T-helper 22 cell (primary cell): ENCODE data around the gene PPM1H.
A peak's percentile ranks its signal among the peaks of the same experiment; 100 is the strongest.

Source experiments
- DNase-seq: peaks from one replicate; pipeline ENCODE4 v3.0.0-alpha.2; 2020; ENCODE audit warnings: low read depth

PPM1H gene

DNA sequence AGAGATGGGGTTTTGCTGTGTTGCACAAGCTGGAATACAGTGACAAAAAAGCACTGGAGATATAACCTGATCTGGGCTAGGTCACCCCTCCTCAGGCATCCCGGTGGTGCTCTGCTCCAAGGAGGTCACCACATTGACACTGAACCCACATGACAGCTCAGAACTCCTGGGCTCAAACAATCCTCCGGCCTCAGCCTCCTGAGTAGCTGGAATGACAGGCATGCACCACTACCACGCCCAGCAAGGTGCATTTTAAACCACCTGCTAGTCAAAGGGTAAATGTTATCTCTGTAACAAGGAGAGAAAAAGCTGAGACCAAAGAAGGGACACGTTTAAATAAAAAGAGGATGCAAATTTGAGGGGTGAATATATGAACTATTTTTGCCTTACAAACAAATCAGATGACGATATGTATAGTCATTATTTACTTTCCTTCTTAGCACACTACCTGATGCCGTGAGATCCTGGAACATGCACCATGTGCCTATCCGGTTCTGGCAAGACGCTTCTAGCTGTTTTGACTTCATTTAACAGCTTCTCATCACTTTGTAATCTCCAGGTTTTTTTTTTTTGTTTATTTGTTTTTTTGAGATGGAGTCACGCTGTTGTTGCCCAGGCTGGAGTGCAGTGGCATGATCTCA is 135.1 kb downstream of the PPM1H start:
- DNase-seq = no peak

DNA sequence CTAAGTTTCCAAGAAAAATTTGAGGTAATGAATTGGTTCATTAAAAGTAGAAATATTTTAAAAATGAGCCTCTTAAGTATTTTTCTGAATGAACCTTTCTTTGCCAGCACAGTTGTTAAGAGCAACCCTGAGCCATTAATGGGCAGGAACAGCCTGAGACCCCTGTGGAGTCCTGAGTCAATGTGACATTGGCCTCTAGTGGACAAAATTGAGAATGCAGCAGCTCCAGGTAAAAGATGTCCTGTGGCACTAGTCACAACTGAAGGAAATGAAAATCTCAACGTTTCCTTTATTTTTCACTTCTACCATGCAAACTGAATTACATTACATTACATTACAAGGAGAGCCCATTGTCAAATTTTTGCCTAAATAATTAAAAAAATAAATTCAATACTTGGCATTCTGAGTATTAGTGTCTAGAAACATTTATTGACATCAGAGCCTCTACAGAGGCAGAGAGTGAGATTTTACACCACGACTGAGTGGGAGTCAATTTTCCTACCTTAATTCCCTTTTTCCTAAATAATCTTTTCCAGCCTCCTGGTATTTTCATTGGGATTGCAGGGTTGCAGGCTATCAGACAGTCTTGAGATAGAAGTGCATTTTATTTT is 135.7 kb downstream of the PPM1H start:
- DNase-seq = no peak

- no peak for DNase-seq
Measured at GRCh38 chr12:62794218-62794583, 140.7 kb downstream of the PPM1H start.

- DNase-seq = peak; percentile 28
Measured at GRCh38 chr12:62793256-62794217, 141.4 kb downstream of the PPM1H start.

DNA sequence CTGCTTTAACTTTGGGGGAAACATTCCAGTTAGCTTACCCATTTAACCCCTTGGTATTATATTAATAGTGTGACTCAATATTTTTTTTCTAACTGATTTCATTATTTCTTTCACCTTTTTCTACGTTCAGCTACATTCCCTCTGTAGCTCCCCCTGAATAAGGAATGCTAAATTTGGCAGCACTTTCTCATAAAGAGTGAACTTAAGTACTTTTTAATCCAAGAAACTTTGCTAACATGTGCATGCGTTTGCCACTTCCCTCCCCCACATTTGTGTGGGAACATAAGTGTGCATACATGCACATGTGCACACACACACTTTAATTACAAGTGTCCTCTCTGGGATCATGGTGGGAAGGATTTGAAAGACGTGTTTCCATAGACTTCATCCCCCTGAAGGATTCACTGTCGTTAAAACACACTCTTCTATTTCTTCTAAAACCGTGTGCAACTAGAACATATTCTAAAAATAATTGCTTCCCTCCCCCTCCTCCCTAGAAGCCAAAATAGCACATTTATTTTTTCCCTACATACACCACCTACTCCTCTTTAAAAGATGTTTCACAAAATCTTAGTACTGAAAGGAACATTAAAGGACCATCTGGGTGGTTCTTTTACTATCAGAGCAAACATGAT is 142.6 kb downstream of the PPM1H start:
- DNase-seq = no peak

DNA sequence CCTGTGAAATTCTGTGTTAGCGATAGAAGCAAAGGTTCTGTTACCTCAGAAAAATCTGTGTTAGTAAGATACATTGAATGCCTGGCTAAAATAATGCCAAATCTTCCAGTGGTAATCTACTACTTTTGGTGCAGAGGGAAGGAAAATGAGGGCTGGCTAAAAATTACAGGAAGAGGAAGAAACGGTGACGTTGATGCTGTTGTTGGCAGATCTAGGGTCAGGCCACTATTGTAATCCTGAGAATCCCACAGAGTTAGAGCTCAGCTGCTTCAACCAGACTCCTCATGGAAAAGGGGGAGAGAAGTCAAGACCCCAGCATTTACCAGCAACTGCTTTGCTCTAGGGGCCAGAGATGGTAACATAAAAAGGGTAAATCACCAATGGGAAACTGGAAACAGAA is 145.1 kb downstream of the PPM1H start:
- no peak for DNase-seq

DNA sequence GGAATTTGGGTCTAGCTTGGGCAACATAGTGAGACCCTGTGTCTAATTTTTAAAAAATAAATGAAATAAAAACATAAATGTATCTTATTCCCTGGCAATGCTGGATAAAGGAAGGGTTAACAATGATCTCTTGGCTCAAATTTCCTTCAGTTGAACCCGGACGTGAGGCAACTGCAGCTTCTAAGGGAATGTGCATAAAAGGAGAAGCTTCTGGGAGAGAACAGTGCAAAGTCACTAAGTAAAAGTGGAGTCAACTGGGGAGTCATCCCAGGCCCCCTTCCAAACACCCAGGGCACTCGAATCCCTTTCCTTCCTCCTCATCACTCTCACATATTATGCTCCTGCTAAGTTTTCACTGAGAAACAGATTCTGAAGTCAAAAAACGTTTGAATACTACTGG is 147.3 kb downstream of the PPM1H start:
- DNase-seq = no peak

DNA sequence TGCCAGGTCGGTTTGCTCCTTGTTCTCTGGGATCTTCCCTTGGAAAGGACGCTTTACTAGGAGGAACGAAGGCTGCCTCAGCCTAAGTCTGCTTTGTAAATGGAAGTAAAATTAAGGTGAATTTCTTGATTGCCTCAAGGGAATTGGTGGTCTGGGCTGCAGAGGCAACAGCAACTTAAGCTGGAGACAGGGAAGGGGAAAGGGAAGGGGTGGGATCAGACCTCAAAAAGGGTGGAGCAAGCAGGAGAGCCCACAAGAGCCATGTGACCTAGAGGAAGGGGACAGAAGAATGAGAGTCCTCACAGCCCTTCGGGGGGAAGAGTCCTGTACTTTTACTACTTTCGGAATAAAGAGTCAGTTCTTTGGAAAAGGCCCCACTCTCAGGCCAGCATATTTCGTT is 147.9 kb downstream of the PPM1H start:
- no peak for DNase-seq

DNA sequence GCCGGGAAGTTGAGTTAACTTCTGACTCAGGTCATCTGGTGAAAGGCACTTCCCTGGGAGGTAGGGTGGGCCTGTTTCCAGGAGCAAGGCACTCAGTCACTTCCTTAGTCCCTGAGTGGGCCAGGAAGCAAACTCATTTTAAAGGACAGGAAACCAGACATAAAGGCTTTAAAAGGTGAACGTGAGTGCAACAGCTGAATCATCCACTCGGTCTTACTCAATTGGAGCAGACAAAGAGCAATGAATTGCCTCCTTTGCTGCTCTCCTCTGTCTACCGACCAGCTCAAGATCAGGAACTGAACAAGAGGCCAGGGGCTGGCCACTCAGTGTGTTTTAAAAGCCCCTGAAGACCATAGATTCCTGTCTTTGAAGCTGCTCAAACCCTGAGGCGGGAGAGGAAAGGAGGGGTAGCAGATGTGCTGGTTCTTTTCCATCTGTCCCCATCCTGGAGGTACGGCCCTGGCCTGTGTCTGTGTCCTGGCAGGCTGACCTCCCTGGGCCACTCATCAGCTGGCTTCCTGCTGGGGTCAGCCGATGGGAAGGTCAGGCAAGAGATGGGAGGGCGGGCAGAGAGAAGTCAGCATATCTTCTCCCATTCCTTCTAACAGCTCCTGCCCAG is 148.9 kb downstream of the PPM1H start:
- no peak for DNase-seq

GRCh38 chr12:62784576-62784975 is 150.4 kb downstream of the PPM1H start:
- no peak for DNase-seq

DNA sequence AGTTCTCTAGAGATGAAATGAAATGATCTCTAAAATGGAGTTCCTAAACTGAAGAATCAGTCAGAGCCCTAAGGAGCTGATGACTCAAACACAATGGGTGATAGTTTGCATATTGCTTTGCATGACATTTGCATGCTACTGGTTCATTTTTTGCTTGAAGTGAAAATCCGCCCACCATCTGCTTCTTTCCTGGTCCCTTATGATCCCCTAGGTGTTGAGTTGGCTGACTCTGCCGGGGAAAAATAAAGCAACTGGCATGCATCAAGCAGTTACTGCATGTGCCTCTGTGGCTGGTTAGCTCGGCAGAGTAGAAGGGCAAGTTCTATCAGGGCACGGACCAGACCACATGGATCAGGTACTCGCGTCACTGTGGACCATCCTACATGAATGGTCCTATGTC is 151.1 kb downstream of the PPM1H start:
- no peak for DNase-seq

DNA sequence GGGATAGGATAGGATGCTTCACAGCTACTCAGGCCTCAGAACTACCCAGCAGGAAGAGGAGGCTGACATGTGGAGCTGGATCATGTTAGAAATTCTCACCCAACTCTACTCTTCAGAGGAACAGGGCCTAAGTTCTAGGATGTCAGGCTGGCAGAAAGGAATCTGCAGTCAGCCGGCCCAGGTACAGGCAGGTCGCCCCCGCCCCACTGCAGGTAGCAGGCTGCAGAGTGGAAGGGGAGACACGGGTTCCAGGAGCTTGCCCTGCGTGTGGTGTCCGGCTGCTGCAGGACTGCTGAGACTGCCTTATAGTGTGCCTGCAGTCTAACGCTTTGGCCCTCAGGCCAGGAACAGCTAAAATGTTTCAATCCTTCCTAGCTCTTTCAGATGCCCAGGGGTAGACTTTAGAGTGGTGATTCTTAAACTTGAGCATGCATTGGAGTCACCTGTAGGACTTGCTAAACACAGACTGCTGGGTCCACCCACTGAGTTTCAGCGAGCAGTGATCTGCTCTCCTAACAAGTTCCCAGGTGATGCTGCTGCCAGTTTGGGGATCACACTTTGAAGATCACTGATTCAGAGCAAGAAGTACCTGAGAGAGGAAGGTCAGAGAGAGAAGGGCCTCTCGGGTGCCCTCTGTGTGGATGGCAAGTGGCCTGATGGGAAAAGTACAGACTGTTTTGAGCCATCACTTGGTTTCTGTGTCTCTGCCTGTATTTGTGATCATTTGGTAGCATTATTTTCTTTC is 153.6 kb downstream of the PPM1H start:
- no peak for DNase-seq

- no peak for DNase-seq
Measured at GRCh38 chr12:62779488-62779887, 155.5 kb downstream of the PPM1H start.

- no peak for DNase-seq
Measured at GRCh38 chr12:62778187-62778586, 156.8 kb downstream of the PPM1H start.

DNA sequence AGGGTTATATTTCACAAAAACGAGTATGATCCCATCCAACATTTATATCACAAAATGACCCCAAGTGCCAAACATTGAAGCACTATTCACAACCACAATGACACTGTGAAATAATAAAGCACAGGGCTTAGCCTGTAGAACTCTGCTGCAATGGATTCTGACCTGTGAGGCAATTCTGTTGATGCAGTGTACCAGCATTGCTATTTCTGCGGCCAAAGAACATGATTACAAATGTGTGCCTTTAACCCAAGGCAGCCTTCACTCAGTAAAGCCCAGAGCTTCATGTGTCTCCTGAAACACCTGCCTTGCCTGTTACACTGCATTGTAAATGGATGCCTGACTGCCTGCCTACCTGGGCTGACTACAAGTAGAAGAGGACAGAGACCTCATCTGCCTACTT is 158.0 kb downstream of the PPM1H start:
- DNase-seq = no peak

- DNase-seq = no peak
Measured at GRCh38 chr12:62776575-62776974, 158.4 kb downstream of the PPM1H start.

DNA sequence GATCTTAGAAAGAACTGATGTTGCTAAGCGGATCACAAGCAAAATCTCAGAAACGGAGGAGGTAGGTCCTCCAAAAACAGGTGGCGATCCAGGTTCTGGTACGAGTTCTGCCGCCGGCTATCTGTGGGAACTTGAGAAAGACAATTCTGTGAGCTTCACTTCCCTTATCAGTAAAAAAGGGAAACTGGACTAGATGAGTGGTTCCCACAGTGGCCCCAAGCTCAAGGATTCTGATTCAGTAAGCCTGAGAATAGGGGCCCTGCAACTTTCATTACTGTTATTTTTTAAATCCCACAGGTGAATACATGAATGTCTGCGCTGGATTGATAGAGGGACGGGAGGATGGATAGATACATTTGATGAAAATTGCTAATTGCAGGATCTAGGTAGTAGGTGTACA is 160.2 kb downstream of the PPM1H start:
- DNase-seq = no peak

DNA sequence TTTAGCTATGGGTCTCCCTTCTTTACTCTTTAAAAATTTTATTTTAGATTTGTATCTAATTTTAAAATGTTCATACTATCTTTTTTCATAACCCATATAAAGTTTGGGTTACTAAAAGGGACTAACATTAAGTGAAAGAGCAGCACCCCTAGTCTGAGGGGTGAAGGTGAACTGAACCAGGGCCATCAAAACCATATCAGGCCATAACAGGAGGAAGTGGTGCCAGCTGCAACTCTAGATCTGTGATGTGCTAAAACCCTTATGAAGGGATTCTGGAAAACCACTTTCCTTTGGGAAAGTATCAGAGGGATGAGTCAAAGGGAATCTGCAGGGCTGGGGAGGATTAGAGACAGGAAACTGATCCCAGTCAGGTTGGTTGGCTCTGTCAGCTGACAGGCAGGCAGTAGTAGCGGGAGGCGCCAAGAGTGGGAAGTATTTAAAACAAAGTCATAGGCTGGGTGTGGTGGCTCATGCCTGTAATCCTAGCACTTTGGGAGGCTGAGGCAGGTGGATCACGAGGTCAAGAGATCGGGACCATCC is 162.5 kb downstream of the PPM1H start:
- no peak for DNase-seq

DNA sequence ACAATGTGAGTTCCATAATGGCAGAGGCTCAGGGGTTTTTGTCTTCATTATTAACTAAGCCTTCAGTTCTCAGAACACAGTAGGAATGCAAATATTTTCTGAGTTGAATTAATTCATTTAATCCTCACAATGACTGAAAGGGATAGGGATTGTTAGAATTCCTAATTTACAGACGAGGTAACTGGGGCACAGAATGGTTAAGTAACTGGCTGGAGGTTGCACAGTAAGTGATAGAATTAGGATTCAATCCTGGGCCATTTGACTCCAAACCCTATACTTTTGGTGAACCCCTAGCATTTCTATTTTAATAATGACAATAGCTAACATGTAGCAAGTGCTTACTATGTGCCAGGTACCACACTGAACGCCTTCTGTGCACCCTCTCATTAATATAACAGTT is 163.1 kb downstream of the PPM1H start:
- no peak for DNase-seq

- DNase-seq = no peak
Measured at GRCh38 chr12:62770381-62770780, 164.6 kb downstream of the PPM1H start.

DNA sequence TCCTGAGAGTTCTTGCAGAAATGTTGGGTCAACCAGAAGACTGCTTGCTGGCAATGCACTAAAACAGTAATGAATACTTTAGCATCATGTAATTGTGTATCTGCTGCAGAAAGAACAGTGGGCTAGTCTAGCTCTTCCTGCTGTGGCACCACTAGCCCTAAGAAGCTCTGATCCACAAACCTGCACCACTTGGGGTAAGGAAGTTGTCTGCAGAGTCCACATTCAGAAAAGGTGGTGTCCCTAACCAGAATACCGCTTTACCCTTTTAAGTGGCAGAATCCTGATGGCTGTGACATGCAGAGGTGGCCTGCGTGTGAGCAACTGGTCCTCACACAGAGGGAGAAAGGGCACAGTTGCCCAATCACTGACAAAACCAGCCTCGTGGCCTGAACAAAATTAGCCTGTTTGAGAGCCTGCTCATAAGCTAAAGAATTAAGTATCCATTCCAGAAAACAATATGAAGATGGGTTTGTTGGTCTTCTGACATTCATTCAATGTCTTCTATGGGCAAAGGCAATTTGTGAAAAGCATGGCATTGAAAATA is 165.8 kb downstream of the PPM1H start:
- no peak for DNase-seq
